ENCODE data around the gene RUSF1.

GRCh38 chr16:31527734-31528274, 19.6 kb upstream of the RUSF1 start, which contains the start of gene AHSP:
- TF ChIP-seq CTCF (IDR thresholded peaks at IDR 0.05; ENCODE audit: borderline replicate concordance, extremely low read depth, low read length, poor library complexity, severe bottlenecking), result no peak
- no peak for TF ChIP-seq EZH2 (IDR thresholded peaks at IDR 0.05; ENCODE audit: borderline replicate concordance, low read depth, low read length, severe bottlenecking)

Data from DND-41 (cell line).